B cell (primary cell): Measurements from ENCODE around the gene DLG2. TPM values are rescaled to one million over a fixed set of nuclear protein-coding genes. Genes with fewer than 3 reads are reported as not detected.

Source experiments
- ATAC-seq: fragments of 200-7000 bp; cut with Tn5 transposase; one replicate; pipeline ENCODE4 v1.10.0; 2021; ENCODE audit warnings: low read depth, mild to moderate bottlenecking, moderate number of reproducible peaks, moderate library complexity
- CTCF ChIA-PET: fragments of 350-600 bp; sonication (Branson Sonifier 250); formaldehyde crosslinking; loops from one replicate; lab custom pipeline; 2021; ENCODE audit warnings: antibody characterized with exemption, inconsistent platforms; lab: Charles Lee
- POLR2A ChIA-PET: fragments of 350-600 bp; sonication (Branson Sonifier 250); formaldehyde crosslinking; loops from one replicate; lab custom pipeline; 2021; ENCODE audit warnings: antibody characterized with exemption; lab: Charles Lee
- DNase-seq: peaks from one replicate; pipeline ENCODE4 v3.0.0; 2013
- H2AFZ ChIP-seq: 2 replicates; pipeline ENCODE4 v1.6.1; 2012; ENCODE audit warnings: mild to moderate bottlenecking, low read depth, low read length; ENCODE audit not compliant: insufficient read depth, poor library complexity, severe bottlenecking
- H3K27ac ChIP-seq, 2 donors: 1 replicate in 1 of 2; 2 replicates in 1 of 2; pipeline ENCODE4 v1.5.1; 2012 to 2013; ENCODE audit warnings: low read length in 2 of 2, mild to moderate bottlenecking in 2 of 2, moderate library complexity in 1 of 2
- H3K27me3 ChIP-seq, 4 experiments: fragments of 200-600 bp in 1 of 4; sonication (generic) in 1 of 4; replicated peaks in 1 of 4; 1 replicate in 2 of 4; 2 replicates in 2 of 4; pipeline versions ENCODE4 v1.6.1 to v1.7.0; 2013 to 2016; ENCODE audit warnings: low read length in 3 of 4, mild to moderate bottlenecking in 2 of 4, mixed read lengths in 1 of 4, moderate library complexity in 1 of 4; ENCODE audit not compliant: insufficient read depth in 4 of 4, control insufficient read depth in 3 of 4; ENCODE audit errors: control extremely low read depth in 1 of 4
- H3K36me3 ChIP-seq, 2 experiments: replicated peaks in 1 of 2; 1 replicate in 1 of 2; 2 replicates in 1 of 2; pipeline versions ENCODE4 v1.6.1 to v1.7.1; 2013; ENCODE audit warnings: low read length in 1 of 2; ENCODE audit not compliant: insufficient read depth in 2 of 2, control insufficient read depth in 1 of 2; ENCODE audit errors: control extremely low read depth in 1 of 2, extremely low read depth in 1 of 2
- H3K4me1 ChIP-seq, 2 donors: fragments of 200-600 bp in 1 of 2; sonication (generic) in 1 of 2; 1 replicate in 1 of 2; 2 replicates in 1 of 2; pipeline versions ENCODE4 v1.5.1 to v1.6.1; 2013 to 2017; ENCODE audit warnings: low read length in 2 of 2; ENCODE audit not compliant: control insufficient read depth in 2 of 2, insufficient read depth in 2 of 2
- H3K4me2 ChIP-seq: replicated peaks from 2 replicates; pipeline ENCODE3; 2012; ENCODE audit warnings: mild to moderate bottlenecking, low read depth, low read length; ENCODE audit not compliant: poor library complexity, severe bottlenecking
- H3K4me3 ChIP-seq, 5 experiments: fragments of 200-600 bp in 1 of 5; sonication (generic) in 1 of 5; 1 replicate in 3 of 5; 2 replicates in 2 of 5; pipeline versions ENCODE4 v1.5.1 to v1.7.0; 2011 to 2016; ENCODE audit warnings: low read length in 4 of 5, mild to moderate bottlenecking in 4 of 5, low read depth in 2 of 5, control low read depth in 1 of 5, moderate library complexity in 1 of 5; ENCODE audit not compliant: insufficient read depth in 1 of 5; ENCODE audit errors: control extremely low read depth in 1 of 5, extremely low read depth in 1 of 5
- H3K79me2 ChIP-seq: fragments of 200-600 bp; sonication (generic); one replicate; pipeline ENCODE4 v1.6.0; 2016; ENCODE audit warnings: low read length; ENCODE audit not compliant: control insufficient read depth, insufficient read depth
- H3K9ac ChIP-seq: fragments of 200-600 bp; sonication (generic); 2 replicates; pipeline ENCODE4 v1.6.1; 2017; ENCODE audit warnings: mild to moderate bottlenecking, low read length, moderate library complexity
- H3K9me3 ChIP-seq, 3 donors: one replicate each; pipeline versions ENCODE4 v1.6.1 to v1.7.1; 2013; ENCODE audit warnings: low read length in 2 of 3; ENCODE audit not compliant: control insufficient read depth in 2 of 3, insufficient read depth in 1 of 3; ENCODE audit errors: control extremely low read depth in 1 of 3
- H4K20me1 ChIP-seq: 2 replicates; pipeline ENCODE4 v1.6.0; 2012; ENCODE audit warnings: mild to moderate bottlenecking, low read length; ENCODE audit not compliant: insufficient read depth, control insufficient read depth, poor library complexity, severe bottlenecking
- H3K27ac Mint-ChIP-seq: one replicate; pipeline ENCODE4 v1.8.0; 2021; ENCODE audit warnings: mixed read lengths
- H3K27me3 Mint-ChIP-seq: one replicate; pipeline ENCODE4 v1.8.0; 2021; ENCODE audit warnings: mixed read lengths
- H3K4me1 Mint-ChIP-seq: one replicate; pipeline ENCODE4 v1.8.0; 2021; ENCODE audit warnings: mixed read lengths
- H3K4me3 Mint-ChIP-seq: one replicate; pipeline ENCODE4 v1.8.0; 2021; ENCODE audit warnings: mixed read lengths
- H3K9me3 Mint-ChIP-seq: one replicate; pipeline ENCODE4 v1.8.0; 2022; ENCODE audit warnings: mixed read lengths; ENCODE audit not compliant: insufficient read depth
- CTCF ChIP-seq: fragments of 200-600 bp; IDR thresholded peaks from one replicate; pipeline ENCODE4 v1.8.0; 2022; ENCODE audit warnings: antibody characterized with exemption, mild to moderate bottlenecking
- EZH2 ChIP-seq: IDR thresholded peaks from 2 replicates; pipeline ENCODE4 v1.6.1; 2012; ENCODE audit warnings: borderline replicate concordance, low read depth, mild to moderate bottlenecking, moderate library complexity, low read length; ENCODE audit not compliant: insufficient read depth, poor library complexity, severe bottlenecking
- WGBS: methylation state at CpG from one replicate; pipeline ENCODE4 v1.1.5; 2013; ENCODE audit warnings: missing lambda C conversion rate; ENCODE audit not compliant: insufficient coverage; 5-methylcytosine and 5-hydroxymethylcytosine counted together
- intact Hi-C: fragments of 100-400 bp; cut with micrococcal nuclease; formaldehyde crosslinking; loops from one replicate; pipeline ENCODE4 v1.10.0; 2022
- polyA plus RNA-seq: library from polyadenylated mRNA; depleted of rRNA; stranded (reverse); fragments of >200 nt; gene quantifications from 2 replicates; pipeline ENCODE4 v1.2.3, GENCODE V29; 2012
- total RNA-seq, 2 donors: library from RNA; stranded (reverse); fragments of 120-200 nt in 1 of 2; gene quantifications; 1 replicate in 1 of 2; 2 replicates in 1 of 2; pipeline versions ENCODE4 v1.2.3 to v1.2.4, GENCODE V29; 2013 to 2022

Gene DLG2
- total and polyA plus RNA-seq, 2 donors (not counting 1 experiment from before 2014, with no cell fraction given) = 0.54 to 5.4 TPM

GRCh38 chr11:83858694-83859093, 1768.5 kb downstream of the DLG2 start:
- H3K4me3 ChIP-seq = no peak overlapping the region

GRCh38 chr11:83855237-83855636, 1771.9 kb downstream of the DLG2 start:
- POLR2A ChIA-PET = no interaction called here
- no peak for ATAC-seq
- no peak overlapping the region for H3K9ac ChIP-seq
- no peaks in the 10 kb centered on the region for H3K79me2 ChIP-seq
- H3K4me1 ChIP-seq = no peaks in the 10 kb centered on the region
- peaks cover 6% of the 10 kb centered on the region for H3K27me3 Mint-ChIP-seq
- CTCF ChIA-PET = no interaction called here
- H3K4me1 Mint-ChIP-seq = no peaks in the 10 kb centered on the region
- H3K9me3 Mint-ChIP-seq = peaks cover 5% of the 10 kb centered on the region
- no peak overlapping the region for H3K27ac Mint-ChIP-seq
- intact Hi-C loops = no loop called here
- no peak overlapping the region for H3K27ac ChIP-seq
- H4K20me1 ChIP-seq = no peaks in the 10 kb centered on the region
- no peak overlapping the region for H2AFZ ChIP-seq
- WGBS = no CpG with 5 or more reads among the region's 1 CpG
- no peak overlapping the region for H3K4me3 ChIP-seq
- peaks cover 0 to 4% (median 0%) of the 10 kb centered on the region in 3 donors for H3K9me3 ChIP-seq
- H3K4me2 ChIP-seq = no peak overlapping the region
- no peak overlapping the region for H3K4me3 Mint-ChIP-seq
- no peaks in the 10 kb centered on the region for H3K36me3 ChIP-seq
- no peaks in the 10 kb centered on the region for H3K27me3 ChIP-seq
- TF ChIP-seq EZH2 (no peak), CTCF (no peak)
- no peak for DNase-seq

More at GRCh38 chr11:83858694-83859093, 1768.5 kb downstream of the DLG2 start:
- Histone ChIP-seq H3K4me1 (no peaks in the 10 kb centered on the region), H3K27me3 (no peaks in the 10 kb centered on the region), H3K27ac (no peak overlapping the region), H4K20me1 (no peaks in the 10 kb centered on the region), H3K9me3 (peaks cover 0 to 4% (median 0%) of the 10 kb centered on the region in 3 donors), H3K9ac (no peak overlapping the region), H3K79me2 (no peaks in the 10 kb centered on the region), H2AFZ (no peak overlapping the region), H3K36me3 (no peaks in the 10 kb centered on the region), H3K4me2 (no peak overlapping the region)
- DNase-seq (no peak), ATAC-seq (no peak)
- POLR2A ChIA-PET = no interaction called here
- Mint-ChIP-seq H3K27ac (no peak overlapping the region), H3K9me3 (peaks cover 5% of the 10 kb centered on the region), H3K4me3 (no peak overlapping the region), H3K27me3 (peaks cover 10% of the 10 kb centered on the region), H3K4me1 (no peaks in the 10 kb centered on the region)
- TF ChIP-seq CTCF (no peak), EZH2 (no peak)
- intact Hi-C loops = no loop called here
- CTCF ChIA-PET = no interaction called here
- WGBS = 67% methylated on average over 1 of the region's 1 CpG
